ENCODE results near the gene PIK3R4.

PIK3R4 gene

DNA sequence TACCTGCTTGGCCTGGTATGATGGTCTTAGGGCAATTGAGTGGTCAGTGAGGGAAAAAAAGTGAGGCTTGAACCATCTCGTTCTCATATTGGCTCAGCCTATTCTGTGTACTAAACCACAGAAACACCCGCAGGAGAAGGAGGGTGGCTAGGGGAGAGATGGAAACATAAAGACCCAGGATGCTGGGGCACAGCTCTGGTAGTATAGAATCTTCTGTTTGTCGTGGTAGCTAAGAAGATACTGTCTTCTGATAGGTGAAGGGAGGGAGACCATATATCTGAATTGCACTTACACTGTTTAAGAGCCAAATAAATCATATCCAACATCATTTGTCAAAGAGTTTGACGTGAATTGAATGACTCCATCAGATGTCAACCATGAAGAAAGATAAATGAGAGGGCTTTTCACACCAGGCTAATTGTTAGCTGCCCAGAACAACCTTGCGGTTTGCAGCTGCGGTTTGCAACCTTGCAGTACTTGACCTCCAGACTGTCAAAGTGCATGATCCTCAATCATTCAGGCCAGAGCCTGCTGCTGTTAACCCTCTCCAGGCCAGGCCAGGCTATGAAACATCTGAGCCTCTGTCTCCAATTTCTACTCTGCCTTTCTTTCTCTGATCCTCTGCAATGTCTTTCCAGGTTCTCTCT, 40.9 kb upstream of the PIK3R4 start:
- Histone ChIP-seq H3K36me3 (ENCODE audit: control insufficient read depth in 1 of 2, insufficient read depth in 2 of 2, low read depth in 1 of 2, low read length in 2 of 2) (no peaks in the 10 kb centered on the region), H2BK120ac (ENCODE audit: low read depth, low read length) (no peak overlapping the region), H3K27me3 (ENCODE audit: control insufficient read depth in 1 of 2, insufficient read depth in 1 of 2, low read length in 2 of 2) (peaks cover 0 to 17% of the 10 kb centered on the region in 2 experiments), H3K79me1 (replicated peaks; ENCODE audit: low read length, poor library complexity, severe bottlenecking) (no peaks in the 10 kb centered on the region), H3K27ac (ENCODE audit: low read length, poor library complexity, severe bottlenecking) (no peak overlapping the region), H2BK15ac (ENCODE audit: low read depth, poor library complexity, severe bottlenecking) (no peak overlapping the region), H3K4me3 (ENCODE audit: insufficient read depth in 1 of 2, low read depth in 1 of 2, low read length in 2 of 2) (no peak overlapping the region), H3K9ac (ENCODE audit: low read length) (no peak overlapping the region), H2BK5ac (ENCODE audit: low read depth, low read length, poor library complexity, severe bottlenecking) (no peak overlapping the region), H3K18ac (ENCODE audit: low read depth in 1 of 2, low read length in 2 of 2) (no peak overlapping the region), H2BK12ac (ENCODE audit: low read length in 2 of 2) (no peak overlapping the region), H2AK5ac (ENCODE audit: low read length, severe bottlenecking) (no peak overlapping the region), H3K14ac (ENCODE audit: low read length in 2 of 2) (no peak overlapping the region), H3K9me3 (ENCODE audit: control insufficient read depth, low read length) (no peaks in the 10 kb centered on the region), H3K4me1 (ENCODE audit: control insufficient read depth, insufficient read depth, low read depth, low read length) (no peaks in the 10 kb centered on the region), H3K4ac (ENCODE audit: low read depth in 1 of 2, low read length in 2 of 2) (no peak overlapping the region), H4K91ac (ENCODE audit: low read length) (no peak overlapping the region), H2AFZ (ENCODE audit: low read depth, low read length) (no peak overlapping the region), H3K23ac (ENCODE audit: low read length in 2 of 2) (no peak overlapping the region), H3K4me2 (ENCODE audit: low read length, poor library complexity, severe bottlenecking) (no peak overlapping the region), H4K8ac (ENCODE audit: low read length) (no peak overlapping the region)
- 30% methylated on average over 5 of the region's 6 CpGs for WGBS
- DNase-seq = no peak

DNA sequence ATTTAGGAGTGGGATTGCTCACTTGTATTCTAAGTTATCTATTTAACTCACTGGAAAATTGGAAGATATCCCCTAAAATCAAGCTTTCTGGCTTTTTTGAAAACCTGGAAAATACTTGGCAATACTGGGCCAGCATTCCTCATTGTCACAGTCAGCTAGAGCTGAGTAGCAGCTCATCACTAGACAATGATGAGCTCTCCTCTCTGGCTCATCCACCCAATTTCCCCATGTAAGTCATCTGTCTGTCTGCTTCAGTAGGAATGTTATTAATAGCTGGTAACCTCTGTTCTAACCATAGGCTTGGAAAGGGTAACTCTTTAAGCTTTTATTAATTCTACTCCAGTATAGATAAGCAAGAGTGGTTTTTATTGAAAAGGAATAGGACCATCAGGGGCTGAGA, 39.7 kb upstream of the PIK3R4 start:
- no peak overlapping the region for H2BK12ac ChIP-seq (ENCODE audit: low read length in 2 of 2)
- no peak overlapping the region for H2BK15ac ChIP-seq (ENCODE audit: low read depth, poor library complexity, severe bottlenecking)
- peaks cover 0 to 14% of the 10 kb centered on the region in 2 experiments for H3K27me3 ChIP-seq (ENCODE audit: control insufficient read depth in 1 of 2, insufficient read depth in 1 of 2, low read length in 2 of 2)
- no peaks in the 10 kb centered on the region for H3K9me3 ChIP-seq (ENCODE audit: control insufficient read depth, low read length)
- H3K23ac ChIP-seq (ENCODE audit: low read length in 2 of 2) = no peak overlapping the region
- no peak overlapping the region for H3K4me2 ChIP-seq (ENCODE audit: low read length, poor library complexity, severe bottlenecking)
- H2AFZ ChIP-seq (ENCODE audit: low read depth, low read length) = no peak overlapping the region
- no peak overlapping the region for H2BK120ac ChIP-seq (ENCODE audit: low read depth, low read length)
- H3K9ac ChIP-seq (ENCODE audit: low read length) = no peak overlapping the region
- no peak overlapping the region for H3K14ac ChIP-seq (ENCODE audit: low read length in 2 of 2)
- no peak overlapping the region for H3K4me3 ChIP-seq (ENCODE audit: insufficient read depth in 1 of 2, low read depth in 1 of 2, low read length in 2 of 2)
- no peak overlapping the region for H4K91ac ChIP-seq (ENCODE audit: low read length)
- H3K4me1 ChIP-seq (ENCODE audit: control insufficient read depth, insufficient read depth, low read depth, low read length) = no peaks in the 10 kb centered on the region
- DNase-seq = no peak
- no peak overlapping the region for H2AK5ac ChIP-seq (ENCODE audit: low read length, severe bottlenecking)
- H3K18ac ChIP-seq (ENCODE audit: low read depth in 1 of 2, low read length in 2 of 2) = no peak overlapping the region
- no peak overlapping the region for H3K27ac ChIP-seq (ENCODE audit: low read length, poor library complexity, severe bottlenecking)
- no peaks in the 10 kb centered on the region for H3K36me3 ChIP-seq (ENCODE audit: control insufficient read depth in 1 of 2, insufficient read depth in 2 of 2, low read depth in 1 of 2, low read length in 2 of 2)
- H3K79me1 ChIP-seq (replicated peaks; ENCODE audit: low read length, poor library complexity, severe bottlenecking) = no peaks in the 10 kb centered on the region
- H4K8ac ChIP-seq (ENCODE audit: low read length) = no peak overlapping the region
- H2BK5ac ChIP-seq (ENCODE audit: low read depth, low read length, poor library complexity, severe bottlenecking) = no peak overlapping the region
- H3K4ac ChIP-seq (ENCODE audit: low read depth in 1 of 2, low read length in 2 of 2) = no peak overlapping the region

DNA sequence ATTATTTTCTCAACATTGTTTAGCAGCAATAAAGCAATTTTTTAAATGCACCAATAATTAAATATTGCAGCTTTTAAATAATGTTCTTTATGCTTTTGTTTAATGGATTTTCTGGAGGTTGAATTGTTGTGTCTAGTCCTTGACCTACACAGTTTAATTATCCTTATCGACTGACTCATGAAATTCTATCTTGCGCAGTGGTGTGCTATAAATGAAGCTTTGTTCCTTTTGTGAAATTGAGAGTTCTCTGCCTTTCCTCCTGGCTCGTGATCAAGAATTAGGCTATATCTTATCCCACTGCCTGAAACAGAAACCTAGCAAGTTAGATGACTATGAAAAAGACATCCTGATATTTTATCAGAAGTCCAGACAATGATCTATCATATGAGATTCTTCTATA, 37.0 kb upstream of the PIK3R4 start:
- Histone ChIP-seq H3K9me3 (ENCODE audit: control insufficient read depth, low read length) (no peaks in the 10 kb centered on the region), H3K4me3 (ENCODE audit: insufficient read depth in 1 of 2, low read depth in 1 of 2, low read length in 2 of 2) (no peak overlapping the region), H3K4ac (ENCODE audit: low read depth in 1 of 2, low read length in 2 of 2) (no peak overlapping the region), H3K23ac (ENCODE audit: low read length in 2 of 2) (no peak overlapping the region), H2AK5ac (ENCODE audit: low read length, severe bottlenecking) (no peak overlapping the region), H2AFZ (ENCODE audit: low read depth, low read length) (no peak overlapping the region), H4K91ac (ENCODE audit: low read length) (no peak overlapping the region), H2BK15ac (ENCODE audit: low read depth, poor library complexity, severe bottlenecking) (no peak overlapping the region), H3K9ac (ENCODE audit: low read length) (no peak overlapping the region), H2BK120ac (ENCODE audit: low read depth, low read length) (no peak overlapping the region), H3K79me1 (replicated peaks; ENCODE audit: low read length, poor library complexity, severe bottlenecking) (no peaks in the 10 kb centered on the region), H3K14ac (ENCODE audit: low read length in 2 of 2) (no peak overlapping the region), H3K4me2 (ENCODE audit: low read length, poor library complexity, severe bottlenecking) (no peak overlapping the region), H4K8ac (ENCODE audit: low read length) (no peak overlapping the region), H3K27me3 (ENCODE audit: control insufficient read depth in 1 of 2, insufficient read depth in 1 of 2, low read length in 2 of 2) (peaks cover 0 to 5% of the 10 kb centered on the region in 2 experiments), H3K18ac (ENCODE audit: low read depth in 1 of 2, low read length in 2 of 2) (no peak overlapping the region), H2BK12ac (ENCODE audit: low read length in 2 of 2) (no peak overlapping the region), H3K27ac (ENCODE audit: low read length, poor library complexity, severe bottlenecking) (no peak overlapping the region), H3K4me1 (ENCODE audit: control insufficient read depth, insufficient read depth, low read depth, low read length) (no peaks in the 10 kb centered on the region), H3K36me3 (ENCODE audit: control insufficient read depth in 1 of 2, insufficient read depth in 2 of 2, low read depth in 1 of 2, low read length in 2 of 2) (no peaks in the 10 kb centered on the region), H2BK5ac (ENCODE audit: low read depth, low read length, poor library complexity, severe bottlenecking) (no peak overlapping the region)
- no peak for DNase-seq
- WGBS = 100% methylated on average over 1 of the region's 3 CpGs

DNA sequence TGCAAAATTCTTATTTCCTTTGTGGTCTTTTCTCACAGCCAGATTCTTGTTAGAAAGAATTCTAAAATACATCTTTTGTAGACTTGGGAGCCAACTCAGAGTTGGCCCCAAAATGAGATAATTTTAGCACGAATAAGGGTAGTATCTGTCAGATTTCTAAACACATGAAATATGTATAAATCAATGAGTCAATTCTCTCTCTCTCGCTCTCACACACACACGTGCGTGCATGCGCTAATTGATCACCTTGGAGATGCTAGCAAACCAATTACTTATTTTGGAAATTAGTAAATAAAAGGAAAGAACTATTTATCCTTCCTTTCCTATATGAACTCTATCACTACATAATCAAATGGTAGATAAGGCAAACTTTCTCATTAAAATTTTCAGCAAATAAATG, 32.9 kb upstream of the PIK3R4 start:
- no peak overlapping the region for H3K18ac ChIP-seq (ENCODE audit: low read depth in 1 of 2, low read length in 2 of 2)
- H3K79me1 ChIP-seq (replicated peaks; ENCODE audit: low read length, poor library complexity, severe bottlenecking) = no peaks in the 10 kb centered on the region
- no peaks in the 10 kb centered on the region for H3K27me3 ChIP-seq (ENCODE audit: control insufficient read depth in 1 of 2, insufficient read depth in 1 of 2, low read length in 2 of 2)
- no peak overlapping the region for H2BK5ac ChIP-seq (ENCODE audit: low read depth, low read length, poor library complexity, severe bottlenecking)
- H3K4me1 ChIP-seq (ENCODE audit: control insufficient read depth, insufficient read depth, low read depth, low read length) = no peaks in the 10 kb centered on the region
- no peak overlapping the region for H3K14ac ChIP-seq (ENCODE audit: low read length in 2 of 2)
- H3K27ac ChIP-seq (ENCODE audit: low read length, poor library complexity, severe bottlenecking) = no peak overlapping the region
- no peak overlapping the region for H2BK120ac ChIP-seq (ENCODE audit: low read depth, low read length)
- H4K8ac ChIP-seq (ENCODE audit: low read length) = no peak overlapping the region
- H3K4ac ChIP-seq (ENCODE audit: low read depth in 1 of 2, low read length in 2 of 2) = no peak overlapping the region
- H3K9ac ChIP-seq (ENCODE audit: low read length) = no peak overlapping the region
- DNase-seq = no peak
- H3K23ac ChIP-seq (ENCODE audit: low read length in 2 of 2) = no peak overlapping the region
- no peak overlapping the region for H2AK5ac ChIP-seq (ENCODE audit: low read length, severe bottlenecking)
- no peaks in the 10 kb centered on the region for H3K36me3 ChIP-seq (ENCODE audit: control insufficient read depth in 1 of 2, insufficient read depth in 2 of 2, low read depth in 1 of 2, low read length in 2 of 2)
- no CpG with 5 or more reads among the region's 5 CpGs for WGBS
- no peak overlapping the region for H2AFZ ChIP-seq (ENCODE audit: low read depth, low read length)
- H3K9me3 ChIP-seq (ENCODE audit: control insufficient read depth, low read length) = no peaks in the 10 kb centered on the region
- H3K4me3 ChIP-seq (ENCODE audit: insufficient read depth in 1 of 2, low read depth in 1 of 2, low read length in 2 of 2) = no peak overlapping the region
- H3K4me2 ChIP-seq (ENCODE audit: low read length, poor library complexity, severe bottlenecking) = no peak overlapping the region
- H4K91ac ChIP-seq (ENCODE audit: low read length) = no peak overlapping the region
- no peak overlapping the region for H2BK12ac ChIP-seq (ENCODE audit: low read length in 2 of 2)
- H2BK15ac ChIP-seq (ENCODE audit: low read depth, poor library complexity, severe bottlenecking) = no peak overlapping the region
